Measurements from ENCODE around the gene XIRP1.
"Not testable (repeated sequence)": the region's sequence is repeated elsewhere in the genome, so short reads cannot be mapped to it uniquely, and the experiment has no call there.

XIRP1 gene, protein sequence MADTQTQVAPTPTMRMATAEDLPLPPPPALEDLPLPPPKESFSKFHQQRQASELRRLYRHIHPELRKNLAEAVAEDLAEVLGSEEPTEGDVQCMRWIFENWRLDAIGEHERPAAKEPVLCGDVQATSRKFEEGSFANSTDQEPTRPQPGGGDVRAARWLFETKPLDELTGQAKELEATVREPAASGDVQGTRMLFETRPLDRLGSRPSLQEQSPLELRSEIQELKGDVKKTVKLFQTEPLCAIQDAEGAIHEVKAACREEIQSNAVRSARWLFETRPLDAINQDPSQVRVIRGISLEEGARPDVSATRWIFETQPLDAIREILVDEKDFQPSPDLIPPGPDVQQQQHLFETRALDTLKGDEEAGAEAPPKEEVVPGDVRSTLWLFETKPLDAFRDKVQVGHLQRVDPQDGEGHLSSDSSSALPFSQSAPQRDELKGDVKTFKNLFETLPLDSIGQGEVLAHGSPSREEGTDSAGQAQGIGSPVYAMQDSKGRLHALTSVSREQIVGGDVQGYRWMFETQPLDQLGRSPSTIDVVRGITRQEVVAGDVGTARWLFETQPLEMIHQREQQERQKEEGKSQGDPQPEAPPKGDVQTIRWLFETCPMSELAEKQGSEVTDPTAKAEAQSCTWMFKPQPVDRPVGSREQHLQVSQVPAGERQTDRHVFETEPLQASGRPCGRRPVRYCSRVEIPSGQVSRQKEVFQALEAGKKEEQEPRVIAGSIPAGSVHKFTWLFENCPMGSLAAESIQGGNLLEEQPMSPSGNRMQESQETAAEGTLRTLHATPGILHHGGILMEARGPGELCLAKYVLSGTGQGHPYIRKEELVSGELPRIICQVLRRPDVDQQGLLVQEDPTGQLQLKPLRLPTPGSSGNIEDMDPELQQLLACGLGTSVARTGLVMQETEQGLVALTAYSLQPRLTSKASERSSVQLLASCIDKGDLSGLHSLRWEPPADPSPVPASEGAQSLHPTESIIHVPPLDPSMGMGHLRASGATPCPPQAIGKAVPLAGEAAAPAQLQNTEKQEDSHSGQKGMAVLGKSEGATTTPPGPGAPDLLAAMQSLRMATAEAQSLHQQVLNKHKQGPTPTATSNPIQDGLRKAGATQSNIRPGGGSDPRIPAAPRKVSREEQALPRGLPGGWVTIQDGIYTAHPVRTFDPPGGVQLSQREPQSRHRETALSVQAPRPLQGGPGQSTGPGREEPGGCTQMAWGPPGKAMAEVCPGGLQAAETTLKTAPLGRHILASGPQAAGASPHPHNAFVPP (N-terminal part only)

DNA sequence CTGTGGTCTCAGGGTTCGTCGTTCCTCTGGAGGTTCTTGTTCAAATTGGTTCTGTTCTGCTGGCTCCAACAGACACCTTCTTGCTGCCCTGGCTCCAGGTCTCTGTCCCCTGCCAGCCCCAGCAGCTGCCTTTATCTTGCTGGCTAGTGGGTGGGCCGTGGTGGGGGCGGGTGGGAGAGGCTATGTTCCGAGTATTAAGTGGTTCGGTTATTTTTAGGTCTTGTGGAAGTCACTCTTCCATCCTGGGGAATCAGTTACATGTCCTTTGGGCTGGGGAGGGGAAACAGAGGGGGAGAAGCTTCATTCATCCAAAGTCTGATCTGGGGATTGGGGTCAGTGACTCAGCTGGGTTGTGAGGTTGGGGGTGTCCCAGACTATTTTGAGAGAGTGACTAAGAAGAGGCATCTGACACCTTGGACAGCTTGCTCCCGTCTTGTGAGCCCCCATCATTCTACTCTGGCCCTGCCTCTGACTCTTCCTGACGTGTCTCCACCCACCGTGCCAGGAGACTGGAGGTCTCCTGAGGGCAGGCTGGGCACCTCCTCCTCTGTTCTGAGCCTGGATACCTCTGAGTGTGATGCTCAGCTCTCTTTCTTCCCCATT lies at the start of gene XIRP1:
XIRP1 (minus strand) TSS at position 106 of the 603 bp plus-strand sequence. CDS start 3,150 bp downstream, outside the sequence.
- no peak for DNase-seq (ENCODE audit: low read depth)

DNA sequence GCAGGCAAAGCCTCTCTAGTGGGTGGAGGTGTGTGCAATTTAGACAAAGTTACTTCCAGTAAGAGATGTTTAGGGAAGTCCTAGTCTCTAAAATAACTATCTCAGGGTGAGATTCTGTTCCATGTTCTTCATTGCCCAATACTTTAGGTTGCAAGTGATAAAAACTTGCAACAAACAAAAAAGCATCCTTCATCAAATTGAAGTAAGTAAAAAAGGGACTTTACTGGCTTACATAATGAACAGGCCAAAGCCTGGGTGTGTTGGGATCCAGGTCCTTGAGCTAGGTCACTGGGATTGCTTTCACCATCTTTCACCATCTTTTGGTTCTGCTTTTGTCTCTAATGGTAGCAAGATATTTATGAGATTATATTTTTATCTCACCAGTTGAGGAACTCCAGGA lies 49.2 kb upstream of the XIRP1 start:
- DNase-seq (ENCODE audit: low read depth), result no peak

DNA sequence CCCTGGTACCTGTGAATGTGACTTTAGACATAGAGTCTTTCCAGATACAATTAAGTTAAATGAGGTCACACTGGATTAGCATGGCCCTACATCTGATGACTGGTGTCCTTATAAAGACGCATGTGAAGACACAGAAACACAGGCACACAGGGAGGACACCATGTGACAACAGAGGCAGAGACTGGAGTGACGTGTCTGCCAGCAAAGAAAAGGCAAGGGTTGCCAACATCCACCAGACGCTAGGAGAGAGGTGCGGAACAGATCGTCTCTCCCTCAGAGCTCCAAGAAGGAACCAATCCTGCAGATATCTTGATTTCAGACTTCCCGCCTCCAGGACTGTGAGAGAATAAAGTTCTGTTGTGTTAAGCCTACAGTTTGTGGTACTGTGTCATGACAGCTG lies 44.6 kb upstream of the XIRP1 start:
- DNase-seq (ENCODE audit: low read depth), result no peak

DNA sequence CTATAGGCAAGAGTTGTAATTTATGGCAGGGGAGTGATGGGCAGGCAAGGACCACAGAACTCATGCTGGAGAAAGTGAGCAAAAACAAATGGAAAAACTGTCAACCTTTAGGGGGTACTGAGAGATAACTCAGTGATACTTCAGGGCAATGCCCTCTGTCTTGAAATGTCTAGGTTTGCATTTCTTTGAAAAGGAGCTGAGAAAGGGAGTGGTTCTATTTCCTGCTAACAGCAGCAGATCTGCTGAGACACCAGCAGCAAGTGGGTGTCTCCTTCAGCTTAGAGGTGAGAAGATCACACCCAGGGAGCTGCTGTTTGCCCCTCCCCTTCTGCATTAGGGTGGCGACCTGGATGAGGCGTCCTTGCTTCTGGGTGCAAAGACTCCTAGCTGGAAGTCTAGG lies 42.3 kb upstream of the XIRP1 start:
- no peak for DNase-seq (ENCODE audit: low read depth)

DNA sequence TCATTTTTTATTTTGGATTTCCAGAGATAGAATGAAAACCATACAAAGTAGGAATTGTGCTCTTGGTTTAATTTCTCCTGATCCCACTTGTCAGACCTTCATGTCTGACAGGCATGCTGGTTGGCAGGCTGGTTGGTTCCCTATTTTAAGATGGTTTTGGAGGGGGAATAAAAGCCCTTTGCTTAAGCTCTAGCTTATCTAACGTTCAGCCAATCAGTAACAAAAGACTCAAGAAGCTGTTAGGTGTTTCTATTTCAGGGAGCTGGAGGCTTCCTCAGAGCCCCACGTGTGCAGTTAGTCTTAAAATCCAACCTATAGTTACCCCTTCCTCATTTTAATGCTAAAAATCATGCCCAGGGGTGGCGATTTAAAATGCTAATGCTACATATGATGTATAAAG lies 40.5 kb upstream of the XIRP1 start:
- no peak for DNase-seq (ENCODE audit: low read depth)

DNA sequence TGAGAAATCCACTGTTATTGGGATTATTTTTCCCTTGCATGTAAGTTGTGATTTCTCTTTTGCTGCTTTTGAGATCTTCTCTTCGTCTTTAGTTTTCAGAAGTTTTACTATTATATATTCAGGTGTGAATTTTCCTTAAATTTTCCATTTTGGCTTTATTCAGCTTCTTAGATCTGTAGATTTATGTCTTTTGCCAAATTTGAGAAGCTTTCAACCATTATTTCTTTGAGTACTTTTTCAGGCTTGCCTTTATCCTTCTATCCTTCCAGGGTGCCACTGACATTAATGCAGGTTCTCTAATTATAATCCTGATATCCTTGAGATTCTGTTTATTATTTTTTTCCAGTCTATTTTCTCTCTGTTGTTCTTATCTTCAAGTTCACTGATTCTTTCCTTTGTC lies 38.1 kb upstream of the XIRP1 start:
- DNase-seq (ENCODE audit: low read depth), result no peak

DNA sequence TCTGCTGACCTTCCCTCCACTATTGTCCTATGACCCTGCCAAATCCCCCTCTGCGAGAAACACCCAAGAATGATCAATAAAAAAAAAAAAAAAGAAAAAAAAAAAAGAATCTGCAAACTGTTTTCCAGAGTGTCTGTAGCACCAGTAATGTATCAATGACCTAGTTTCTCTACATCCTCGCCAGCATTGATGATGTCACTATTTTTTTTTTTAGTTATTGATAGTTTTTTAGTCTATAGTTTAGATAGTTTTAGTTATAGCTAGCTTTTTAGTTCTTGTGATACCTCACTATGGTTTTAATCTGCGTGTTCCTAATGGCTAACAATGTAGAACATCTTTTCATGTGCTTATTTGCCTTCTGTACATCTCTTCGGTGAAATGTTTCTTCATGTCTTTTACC lies 36.1 kb upstream of the XIRP1 start:
- DNase-seq (ENCODE audit: low read depth), result no peak

DNA sequence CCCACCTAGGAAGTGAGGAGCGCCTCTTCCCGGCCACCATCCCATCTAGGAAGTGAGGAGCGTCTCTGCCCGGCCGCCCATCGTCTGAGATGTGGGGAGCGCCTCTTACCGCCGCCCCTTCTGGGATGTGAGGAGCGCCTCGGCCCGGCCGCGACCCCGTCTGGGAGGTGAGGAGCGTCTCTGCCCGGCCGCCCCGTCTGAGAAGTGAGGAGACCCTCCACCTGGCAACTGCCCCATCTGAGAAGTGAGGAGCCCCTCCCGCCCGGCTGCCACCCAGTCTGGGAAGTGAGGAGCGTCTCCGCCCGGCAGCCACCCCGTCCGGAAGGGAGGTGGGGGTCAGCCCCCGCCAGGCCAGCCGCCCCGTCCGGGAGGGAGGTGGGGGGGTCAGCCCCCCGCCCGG lies 35.2 kb upstream of the XIRP1 start:
- DNase-seq (ENCODE audit: low read depth), result not testable (repeated sequence)

DNA sequence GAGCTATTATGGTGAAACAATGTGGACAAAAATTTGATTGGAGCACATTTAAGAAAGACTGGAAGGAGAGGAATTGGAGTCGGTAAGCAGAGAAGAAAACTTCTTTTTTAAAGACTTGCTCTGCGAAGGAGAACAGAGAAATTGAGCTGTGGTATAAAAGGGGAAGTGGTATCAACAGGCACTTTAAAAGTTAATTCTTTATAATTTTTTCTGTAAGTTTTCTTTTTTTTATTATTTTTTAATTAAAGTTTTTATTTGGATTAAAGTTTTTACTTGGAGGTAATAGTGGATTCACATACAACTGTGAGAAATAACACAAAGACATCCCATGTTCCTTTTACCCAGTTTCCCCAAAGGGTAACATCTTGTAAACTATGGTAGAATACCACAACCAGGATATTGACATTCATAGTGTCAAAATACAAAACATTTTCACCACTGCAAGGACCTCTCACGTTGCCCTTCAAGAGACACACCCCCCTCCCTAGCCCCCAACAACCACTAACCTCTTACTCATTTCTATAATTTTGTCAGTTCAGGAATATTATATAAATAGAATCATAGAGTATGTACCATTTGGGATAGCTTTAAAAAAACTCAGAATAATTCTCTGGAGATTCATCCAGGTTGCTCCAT lies 33.8 kb upstream of the XIRP1 start:
- DNase-seq (ENCODE audit: low read depth), result no peak

DNA sequence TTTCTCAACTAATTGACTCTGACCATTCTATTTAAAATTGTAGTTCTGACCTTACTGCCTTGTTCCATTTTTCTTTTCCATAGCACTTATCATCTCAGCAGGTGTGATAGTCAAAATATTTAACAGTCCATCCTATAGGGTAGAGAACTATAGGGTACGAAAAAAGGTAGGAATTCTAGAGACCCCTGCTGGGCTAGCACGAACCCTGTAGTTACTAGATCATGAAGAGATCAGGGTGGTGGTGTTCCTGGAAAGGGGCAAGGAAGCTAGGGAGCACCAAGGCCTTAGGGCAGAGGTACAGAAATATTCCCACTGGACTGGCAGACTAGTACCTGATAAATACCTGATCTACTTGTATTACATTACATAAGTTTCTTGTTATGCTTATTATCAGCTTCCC lies 31.9 kb upstream of the XIRP1 start:
- no peak for DNase-seq (ENCODE audit: low read depth)

DNA sequence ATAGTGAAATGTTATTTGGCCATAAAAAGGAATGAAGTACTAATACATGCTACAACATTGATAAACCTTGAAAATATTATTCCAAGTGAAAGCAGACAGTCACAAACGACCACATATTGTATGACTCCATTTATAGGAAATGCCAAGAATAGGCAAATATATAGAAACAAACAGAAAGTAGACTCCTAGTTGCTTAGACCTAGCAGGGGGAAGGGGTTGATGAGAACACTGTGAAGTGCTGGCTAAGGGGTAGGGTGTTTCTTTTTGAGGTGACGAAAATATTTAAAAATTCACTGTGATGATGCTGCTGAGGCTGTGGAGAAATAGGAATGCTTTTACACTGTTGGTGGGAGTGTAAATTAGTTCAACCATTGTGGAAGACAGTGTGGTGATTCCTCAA lies 30.5 kb upstream of the XIRP1 start:
- no peak for DNase-seq (ENCODE audit: low read depth)

DNA sequence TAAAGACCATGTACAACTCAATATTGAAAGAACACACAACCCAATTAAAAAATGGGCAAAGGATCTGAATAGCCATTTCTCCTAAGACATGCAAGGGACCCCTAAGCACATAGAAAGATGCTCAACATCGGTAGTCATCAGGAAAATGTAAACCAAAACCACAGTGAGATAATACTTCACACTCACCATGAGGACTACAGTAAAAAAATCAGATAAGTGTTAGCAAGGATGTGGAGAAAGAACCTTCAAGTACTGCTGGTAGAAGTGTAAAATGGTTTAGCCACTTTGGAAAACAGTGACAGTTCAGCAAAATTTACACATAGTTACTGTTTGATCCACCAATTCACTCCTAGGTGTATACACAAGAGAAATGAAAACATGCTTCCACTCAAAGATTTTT lies 30.1 kb upstream of the XIRP1 start:
- DNase-seq (ENCODE audit: low read depth), result no peak

DNA sequence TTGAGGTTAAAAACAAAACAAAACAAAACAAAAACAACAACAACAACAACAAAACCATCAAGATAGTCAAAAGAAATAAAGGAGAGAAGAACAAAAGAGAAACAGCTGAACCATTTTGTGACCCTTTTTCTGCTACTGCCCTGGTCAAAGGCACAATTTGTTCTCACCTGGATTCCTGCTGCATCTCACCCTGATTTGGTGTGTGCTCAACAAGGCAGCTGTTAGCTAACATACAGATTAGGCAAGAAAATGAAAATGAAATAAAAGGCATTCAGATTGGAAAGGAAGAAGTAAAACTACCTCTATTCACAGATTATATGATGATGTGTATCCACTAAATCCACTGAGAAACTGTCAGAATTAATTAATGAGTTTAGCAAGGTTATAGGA lies 28.7 kb upstream of the XIRP1 start:
- DNase-seq (ENCODE audit: low read depth), result no peak

DNA sequence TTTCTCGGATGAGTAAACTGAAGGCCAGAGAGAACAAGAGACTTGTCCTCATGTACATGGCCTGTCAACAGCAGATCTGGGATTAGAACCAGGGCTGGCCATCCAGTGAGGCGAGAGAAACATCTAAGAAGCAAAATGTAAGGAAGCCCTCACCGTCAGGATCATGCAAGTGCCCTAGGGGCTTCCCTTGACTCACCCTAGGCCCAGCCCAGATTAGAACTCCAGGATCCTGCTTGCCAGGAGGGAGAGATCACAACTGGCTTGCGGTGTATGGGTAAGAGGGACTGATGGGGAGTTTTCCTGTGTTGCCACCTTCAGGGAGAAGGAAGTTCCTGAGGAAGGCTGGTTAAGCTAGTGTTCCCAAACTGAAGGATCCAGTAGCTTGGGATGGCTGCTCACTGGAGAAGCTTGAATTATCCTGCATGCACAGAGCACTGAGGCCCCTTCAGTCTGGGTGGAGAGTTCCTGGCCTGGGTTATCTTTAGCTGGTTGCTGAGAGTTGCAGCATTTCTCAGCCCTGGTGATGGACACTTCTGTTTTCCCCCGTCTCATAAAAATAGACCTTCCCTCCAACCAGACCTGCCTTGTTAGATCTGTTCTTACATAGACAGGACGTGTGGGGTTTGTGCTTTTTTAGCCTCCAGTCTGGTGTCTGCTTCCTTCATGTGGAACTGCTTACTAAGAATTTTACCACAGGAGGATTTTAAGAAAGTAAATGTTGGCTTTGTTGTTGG lies 28.2 kb upstream of the XIRP1 start:
- no peak for DNase-seq (ENCODE audit: low read depth)

DNA sequence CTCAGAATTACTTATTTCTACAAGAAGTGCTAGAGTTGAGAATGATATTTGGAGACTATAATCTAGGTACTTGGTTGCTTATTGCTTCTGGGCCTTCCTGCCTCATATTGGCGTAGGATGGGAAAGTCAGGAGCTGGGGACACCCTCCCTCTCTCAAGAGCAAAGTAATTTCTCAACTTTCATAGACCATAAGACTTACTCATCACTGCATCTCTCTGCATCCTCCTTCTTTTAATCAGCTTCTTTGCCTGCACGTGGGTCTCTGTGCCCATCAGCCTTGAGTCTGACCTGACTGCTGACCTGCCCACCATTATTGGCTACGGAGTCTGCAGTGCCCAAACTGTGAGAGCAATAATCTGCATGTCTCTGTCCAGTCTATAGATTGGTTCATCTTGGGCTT lies 27.3 kb upstream of the XIRP1 start:
- DNase-seq (ENCODE audit: low read depth), result no peak

DNA sequence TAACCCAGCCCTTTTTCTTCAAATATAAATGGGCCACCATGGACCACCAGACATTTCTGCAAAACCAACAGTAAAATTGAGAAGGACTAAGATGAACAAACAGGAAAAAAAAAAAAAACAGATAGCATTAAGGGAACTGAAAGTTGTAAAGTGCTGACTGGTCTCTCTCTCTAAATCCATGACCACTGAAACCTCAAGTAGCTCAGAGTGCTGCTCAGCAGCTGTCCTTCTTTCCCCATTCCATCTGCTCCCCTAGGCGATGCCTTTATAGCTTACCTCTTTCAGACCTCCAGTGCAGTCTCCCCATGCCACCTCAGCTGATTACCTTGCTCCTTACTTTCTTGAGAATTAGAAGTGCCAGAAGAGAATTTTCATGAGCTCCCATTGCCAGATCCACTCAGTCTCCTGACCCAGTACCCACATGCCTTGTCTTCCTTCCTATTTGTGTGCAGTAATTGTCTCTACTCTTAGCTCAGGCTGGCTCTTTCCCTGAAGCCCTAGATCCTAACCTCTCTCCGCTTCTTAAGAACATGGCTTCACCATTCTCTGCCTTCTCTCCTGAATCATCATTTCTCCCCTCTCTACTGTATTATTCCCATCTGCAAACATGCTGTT lies 23.9 kb upstream of the XIRP1 start:
- DNase-seq (ENCODE audit: low read depth), result no peak

DNA sequence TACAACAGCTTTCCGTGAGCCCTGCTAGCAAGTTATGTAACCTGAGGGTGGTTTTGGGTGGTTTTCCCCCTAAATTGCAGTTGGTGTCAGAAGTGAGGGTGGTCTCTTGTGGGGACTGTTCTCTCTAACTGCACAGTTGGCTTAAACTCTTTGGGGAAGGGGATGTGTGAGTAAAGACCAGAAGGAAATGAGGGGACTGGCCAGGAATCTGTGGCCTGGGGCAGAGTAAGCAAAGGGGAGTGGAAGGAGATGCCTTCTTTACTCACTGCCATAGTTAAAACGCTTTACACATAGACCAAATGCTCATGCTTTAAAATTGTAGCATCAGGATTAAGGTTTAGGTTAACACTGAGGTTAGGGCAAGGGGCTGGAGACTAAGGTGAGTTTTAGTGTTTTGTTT lies 21.2 kb upstream of the XIRP1 start:
- DNase-seq (ENCODE audit: low read depth), result no peak

DNA sequence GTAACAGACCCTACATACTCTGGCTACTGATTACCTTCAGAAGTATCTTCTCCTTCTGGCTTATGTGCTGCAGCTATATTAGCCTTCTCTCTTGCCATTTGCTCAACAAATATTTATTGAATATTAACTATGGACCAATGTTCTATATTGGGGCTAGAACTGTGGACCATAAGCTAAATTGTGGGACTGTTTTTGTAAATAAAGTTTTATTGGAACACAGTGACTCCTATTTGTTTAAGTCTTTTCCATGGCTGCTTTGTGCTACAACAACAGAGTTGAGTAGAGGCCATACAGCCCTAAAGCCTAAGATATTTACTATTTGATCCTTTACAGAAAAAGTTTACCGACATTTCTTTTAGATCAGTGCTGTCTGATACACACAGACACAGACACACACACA lies 20.3 kb upstream of the XIRP1 start:
- no peak for DNase-seq (ENCODE audit: low read depth)

DNA sequence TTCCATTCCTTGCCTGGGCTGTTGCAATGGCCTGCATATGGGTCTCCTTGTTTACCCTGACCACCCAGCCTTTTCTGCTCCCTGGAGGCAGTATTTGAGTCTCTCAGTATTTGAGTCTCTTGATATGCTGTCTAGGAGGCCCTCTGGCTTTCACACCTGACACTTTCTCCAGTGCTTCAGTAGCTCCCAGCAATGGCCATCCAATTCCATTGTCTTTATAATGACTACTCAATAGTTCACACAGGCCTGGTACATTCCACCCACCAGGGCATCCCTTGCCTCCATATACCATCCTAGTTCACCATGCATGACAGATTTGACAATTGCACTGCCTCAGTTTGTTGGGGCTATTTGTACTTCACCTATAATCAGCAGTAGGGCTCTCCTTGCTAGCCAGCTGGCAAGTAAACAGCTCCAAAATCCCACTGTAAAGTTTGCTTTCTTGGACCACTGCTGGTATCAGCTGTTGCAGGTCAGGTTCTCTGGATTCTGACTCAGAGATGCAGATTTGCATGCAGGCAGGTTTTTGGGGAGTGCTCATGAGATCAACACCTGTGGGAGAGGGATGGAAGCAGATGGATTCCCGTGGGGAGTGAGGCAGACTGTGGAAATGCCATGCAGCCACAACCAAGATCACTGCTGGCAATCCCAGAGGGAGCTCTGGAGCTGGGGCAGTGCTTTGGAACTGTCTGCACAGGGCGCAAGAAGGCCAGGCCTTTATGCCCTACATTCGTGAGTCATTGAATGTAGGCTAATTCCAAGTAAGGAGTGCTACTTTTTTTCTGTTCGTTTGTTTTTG lies 19.1 kb upstream of the XIRP1 start:
- no peak for DNase-seq (ENCODE audit: low read depth)

DNA sequence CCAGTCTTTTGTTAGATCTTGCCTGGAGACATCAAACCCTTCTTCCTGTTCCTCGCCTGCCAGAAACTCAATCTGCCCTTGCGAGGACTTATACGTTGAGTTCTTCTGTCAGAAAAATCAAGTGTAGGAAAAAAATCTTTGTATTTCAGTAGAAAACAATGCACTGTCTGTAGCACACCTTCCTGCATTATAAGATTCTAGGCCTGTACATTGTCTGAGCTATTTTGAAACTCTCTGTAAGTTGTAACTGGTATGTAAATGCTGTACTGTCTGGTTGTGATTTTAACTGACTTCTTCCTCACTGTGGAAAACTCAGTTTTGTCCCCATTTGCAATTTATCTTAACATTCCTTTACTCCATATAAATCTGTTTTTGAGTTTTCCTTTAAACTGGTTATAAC lies 17.7 kb upstream of the XIRP1 start:
- DNase-seq (ENCODE audit: low read depth), result no peak

All from stromal cell of bone marrow (primary cell).